Activated T-cell treated with anti-CD3 and anti-CD28 coated beads for 24 hours (primary cell): ENCODE results near the gene ZNF512B.
"Not testable (repeated sequence)": the region's sequence is repeated elsewhere in the genome, so short reads cannot be mapped to it uniquely, and the experiment has no call there.

Source experiments
- DNase-seq: peaks from one replicate; pipeline ENCODE4 v3.0.0-alpha.2; 2020; ENCODE audit warnings: low read depth

The ZNF512B gene

GRCh38 chr20:63962426-63963347, 7.0 kb downstream of the ZNF512B start:
- DNase-seq: no peak

GRCh38 chr20:63961664-63962425, 7.9 kb downstream of the ZNF512B start:
- no peak for DNase-seq

- DNase-seq: not testable (repeated sequence)
Measured at GRCh38 chr20:63960654-63961621, 8.8 kb downstream of the ZNF512B start.

- no peak for DNase-seq
Measured at GRCh38 chr20:63959699-63960075, 10.0 kb downstream of the ZNF512B start.

GRCh38 chr20:63958964-63959698, 10.6 kb downstream of the ZNF512B start:
- no peak for DNase-seq

GRCh38 chr20:63958471-63958870, 11.3 kb downstream of the ZNF512B start:
- no peak for DNase-seq

- no peak for DNase-seq
Measured at GRCh38 chr20:63957690-63958441, 11.9 kb downstream of the ZNF512B start.

- peak; percentile 66 for DNase-seq
Measured at GRCh38 chr20:63957004-63957689, 12.6 kb downstream of the ZNF512B start.

- no peak for DNase-seq
Measured at GRCh38 chr20:63956664-63957003, 13.1 kb downstream of the ZNF512B start.

GRCh38 chr20:63955827-63956663, 13.7 kb downstream of the ZNF512B start, which contains the start of gene UCKL1:
Gene UCKL1, minus strand, starts transcription at chr20:63956416. Its CDS starts 44 bp downstream, at chr20:63956372.
- peak; percentile 81 for DNase-seq

- peak; percentile 38 for DNase-seq
Measured at GRCh38 chr20:63955281-63955826, 14.4 kb downstream of the ZNF512B start.

GRCh38 chr20:63953764-63954429, 15.8 kb downstream of the ZNF512B start:
- DNase-seq: no peak

- no peak for DNase-seq
Measured at GRCh38 chr20:63952769-63953168, 17.0 kb downstream of the ZNF512B start.

GRCh38 chr20:63952210-63952535, 17.6 kb downstream of the ZNF512B start:
- DNase-seq: no peak

GRCh38 chr20:63951398-63952209, 18.1 kb downstream of the ZNF512B start:
- DNase-seq: no peak

GRCh38 chr20:63950701-63951397, 18.9 kb downstream of the ZNF512B start:
- no peak for DNase-seq
